ENCODE data around the gene CYP2A6.
"Not testable (repeated sequence)": the region's sequence is repeated elsewhere in the genome, so short reads cannot be mapped to it uniquely, and the experiment has no call there.

The CYP2A6 gene, protein sequence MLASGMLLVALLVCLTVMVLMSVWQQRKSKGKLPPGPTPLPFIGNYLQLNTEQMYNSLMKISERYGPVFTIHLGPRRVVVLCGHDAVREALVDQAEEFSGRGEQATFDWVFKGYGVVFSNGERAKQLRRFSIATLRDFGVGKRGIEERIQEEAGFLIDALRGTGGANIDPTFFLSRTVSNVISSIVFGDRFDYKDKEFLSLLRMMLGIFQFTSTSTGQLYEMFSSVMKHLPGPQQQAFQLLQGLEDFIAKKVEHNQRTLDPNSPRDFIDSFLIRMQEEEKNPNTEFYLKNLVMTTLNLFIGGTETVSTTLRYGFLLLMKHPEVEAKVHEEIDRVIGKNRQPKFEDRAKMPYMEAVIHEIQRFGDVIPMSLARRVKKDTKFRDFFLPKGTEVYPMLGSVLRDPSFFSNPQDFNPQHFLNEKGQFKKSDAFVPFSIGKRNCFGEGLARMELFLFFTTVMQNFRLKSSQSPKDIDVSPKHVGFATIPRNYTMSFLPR

GRCh38 chr19:40850277-40850676 is at the start of gene CYP2A6:
CYP2A6 (minus strand) TSS chr19:40850447; CDS start chr19:40850426, 21 bp downstream.
- DNase-seq: not testable (repeated sequence)

DNA sequence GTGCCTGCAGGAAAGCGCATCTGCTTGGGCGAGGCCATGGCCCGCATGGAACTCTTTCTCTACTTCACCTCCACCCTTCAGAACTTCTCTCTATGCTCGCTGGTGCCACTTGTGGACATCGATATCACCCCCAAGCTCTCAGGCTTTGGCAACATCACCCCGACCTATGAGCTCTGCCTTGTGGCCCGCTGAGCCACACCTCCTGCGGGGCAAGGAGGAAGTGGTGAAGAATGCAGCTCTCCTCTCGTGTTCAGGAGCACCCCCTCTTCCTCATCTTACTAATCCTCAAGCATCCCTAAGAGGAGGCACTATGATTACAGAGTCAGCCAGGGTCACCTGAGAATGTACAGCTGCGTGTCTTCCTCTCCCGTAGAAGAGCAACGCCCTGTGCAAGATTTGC is 49.7 kb upstream of the CYP2A6 start:
- peak in 2 of 6 experiments; percentile 11 to 14 for DNase-seq

GRCh38 chr19:40896843-40897789 is 46.9 kb upstream of the CYP2A6 start:
- DNase-seq: not testable (repeated sequence)

- DNase-seq: no peak
Observed at GRCh38 chr19:40896418-40896796, 46.2 kb upstream of the CYP2A6 start.

- DNase-seq: no peak
Observed at GRCh38 chr19:40893112-40893511, 42.9 kb upstream of the CYP2A6 start.

GRCh38 chr19:40889366-40889765 is 39.1 kb upstream of the CYP2A6 start:
- no peak for DNase-seq

DNA sequence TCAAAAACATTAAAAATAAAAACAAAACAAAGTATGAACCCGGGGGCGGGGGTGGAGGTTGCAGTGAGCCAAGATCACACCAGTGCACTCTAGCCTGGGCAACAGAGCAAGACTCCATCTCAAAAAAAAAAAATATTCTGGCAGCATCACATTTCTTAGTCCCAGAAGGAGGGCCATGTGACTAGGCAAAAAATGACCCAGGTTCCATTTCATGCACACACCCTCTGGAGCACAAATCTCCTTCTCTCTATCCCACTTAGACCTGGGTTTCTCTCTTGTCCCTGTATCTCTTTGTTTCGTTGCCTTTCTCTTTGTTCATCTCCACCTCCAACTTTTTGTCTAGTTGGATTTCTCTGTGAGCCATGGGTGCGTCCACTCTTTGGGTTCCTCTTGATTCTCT is 37.9 kb upstream of the CYP2A6 start:
- no peak for DNase-seq

GRCh38 chr19:40884187-40884931 is 34.1 kb upstream of the CYP2A6 start:
- not testable (repeated sequence) for DNase-seq

DNA sequence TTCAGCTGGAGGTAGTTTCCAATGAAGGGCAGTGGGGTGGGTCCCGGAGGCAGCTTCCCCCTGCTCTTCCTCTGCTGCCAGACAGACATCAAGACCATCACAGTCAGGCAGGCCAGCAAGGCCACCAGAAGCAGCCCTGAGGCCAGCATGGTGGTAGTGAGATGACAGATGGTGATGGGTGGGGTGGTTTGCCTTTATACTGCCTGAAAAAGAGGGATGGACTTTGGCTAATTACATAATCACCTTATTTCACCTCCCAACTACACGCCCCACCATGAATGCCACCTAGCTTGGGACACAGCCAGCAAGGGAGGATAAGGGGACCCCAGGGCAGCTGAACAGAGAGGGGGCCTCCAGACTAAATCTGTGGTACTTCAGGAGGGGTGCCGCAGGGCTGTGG is 31.8 kb upstream of the CYP2A6 start, which contains the start of gene CYP2A7:
TSS of gene CYP2A7 (minus strand) at position 170 of the 400 bp plus-strand sequence. CDS start at position 149, 21 bp downstream.
- DNase-seq: not testable (repeated sequence)

GRCh38 chr19:40879349-40879748 is 29.1 kb upstream of the CYP2A6 start:
- not testable (repeated sequence) for DNase-seq

DNA sequence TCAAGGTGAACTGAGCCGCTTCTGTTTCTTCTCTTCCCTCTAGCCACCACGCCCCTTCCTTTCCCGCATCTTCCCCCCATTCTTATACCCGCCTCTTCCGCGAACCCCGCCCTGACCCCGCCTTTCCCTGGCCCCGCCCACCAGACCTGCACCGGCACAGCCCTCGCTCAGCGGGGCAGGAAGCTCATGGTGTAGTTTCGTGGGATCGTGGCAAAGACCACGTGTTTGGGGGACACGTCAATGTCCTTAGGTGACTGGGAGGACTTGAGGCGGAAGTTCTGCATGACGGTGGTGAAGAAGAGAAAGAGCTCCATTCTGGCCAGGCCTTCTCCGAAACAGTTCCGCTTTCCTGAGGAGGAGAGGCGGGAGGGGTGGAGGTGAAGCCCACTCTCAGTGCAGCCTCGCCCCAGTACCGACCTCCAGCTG is 25.3 kb upstream of the CYP2A6 start:
- DNase-seq: peak; percentile 73 to 93 (median 90)

- not testable (repeated sequence) for DNase-seq
Observed at GRCh38 chr19:40874874-40875273, 24.6 kb upstream of the CYP2A6 start.

- DNase-seq: not testable (repeated sequence)
Observed at GRCh38 chr19:40873873-40874272, 23.6 kb upstream of the CYP2A6 start.

DNA sequence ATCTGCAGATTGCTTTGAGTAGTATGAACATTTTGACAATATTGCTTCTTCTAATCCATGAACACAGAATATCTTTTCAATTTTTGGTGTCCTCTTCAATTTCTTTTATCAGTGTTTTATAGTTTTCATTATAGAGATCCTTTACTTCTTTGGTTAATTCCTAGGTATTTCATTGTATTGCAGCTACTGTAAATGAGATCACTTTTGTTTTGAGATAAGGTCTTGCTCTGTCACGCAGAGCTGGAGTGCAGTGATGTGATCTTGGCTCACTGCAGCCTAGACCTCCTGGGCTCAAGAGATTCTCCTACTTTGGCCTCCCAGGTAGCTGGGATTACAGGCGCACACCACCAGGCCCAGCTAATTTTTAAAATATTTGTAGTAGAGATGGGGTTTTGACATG is 22.0 kb upstream of the CYP2A6 start:
- no peak for DNase-seq

- DNase-seq: no peak
Observed at GRCh38 chr19:40867701-40868100, 17.5 kb upstream of the CYP2A6 start.

- not testable (repeated sequence) for DNase-seq
Observed at GRCh38 chr19:40864739-40865496, 14.7 kb upstream of the CYP2A6 start.

- DNase-seq: no peak
Observed at GRCh38 chr19:40862785-40863184, 12.5 kb upstream of the CYP2A6 start.

DNA sequence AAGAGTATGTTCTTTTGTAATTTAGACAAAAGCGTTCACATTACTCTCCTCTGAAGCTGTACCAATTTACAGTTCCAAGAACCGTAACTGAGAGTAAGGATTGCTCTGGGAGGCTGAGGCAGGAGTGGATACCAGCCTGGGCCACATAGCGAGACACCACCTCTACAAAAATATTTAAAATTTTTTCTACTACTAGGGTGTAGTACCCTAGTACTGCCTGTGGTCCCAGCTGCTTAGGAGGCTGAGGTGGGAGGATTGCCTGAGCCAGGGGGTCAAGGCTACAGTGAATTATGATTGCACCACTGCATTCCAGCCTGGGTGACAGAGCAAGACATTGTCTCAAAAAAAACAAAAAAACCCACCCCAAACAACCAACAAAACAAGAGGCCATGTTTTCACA is 12.1 kb upstream of the CYP2A6 start:
- DNase-seq: no peak

DNA sequence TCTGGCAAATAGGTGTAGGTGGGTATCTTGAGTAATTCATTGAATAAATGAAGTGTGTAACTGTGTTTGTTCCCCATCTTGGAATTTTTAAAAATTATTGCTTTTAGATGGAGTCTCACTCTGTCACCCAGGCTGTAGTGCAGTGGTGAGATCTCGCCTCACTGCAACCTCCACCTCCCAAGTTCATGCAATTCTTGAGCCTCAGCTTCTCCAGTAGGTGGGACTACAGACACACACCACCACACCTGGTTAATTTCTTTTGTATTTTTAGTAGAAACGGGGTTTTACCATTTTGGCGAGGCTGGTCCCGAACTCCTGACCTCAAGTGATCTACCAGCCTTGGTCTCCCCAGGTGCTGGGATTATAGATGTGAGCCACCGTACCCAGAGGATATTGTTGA is 7.9 kb upstream of the CYP2A6 start:
- DNase-seq: no peak

DNA sequence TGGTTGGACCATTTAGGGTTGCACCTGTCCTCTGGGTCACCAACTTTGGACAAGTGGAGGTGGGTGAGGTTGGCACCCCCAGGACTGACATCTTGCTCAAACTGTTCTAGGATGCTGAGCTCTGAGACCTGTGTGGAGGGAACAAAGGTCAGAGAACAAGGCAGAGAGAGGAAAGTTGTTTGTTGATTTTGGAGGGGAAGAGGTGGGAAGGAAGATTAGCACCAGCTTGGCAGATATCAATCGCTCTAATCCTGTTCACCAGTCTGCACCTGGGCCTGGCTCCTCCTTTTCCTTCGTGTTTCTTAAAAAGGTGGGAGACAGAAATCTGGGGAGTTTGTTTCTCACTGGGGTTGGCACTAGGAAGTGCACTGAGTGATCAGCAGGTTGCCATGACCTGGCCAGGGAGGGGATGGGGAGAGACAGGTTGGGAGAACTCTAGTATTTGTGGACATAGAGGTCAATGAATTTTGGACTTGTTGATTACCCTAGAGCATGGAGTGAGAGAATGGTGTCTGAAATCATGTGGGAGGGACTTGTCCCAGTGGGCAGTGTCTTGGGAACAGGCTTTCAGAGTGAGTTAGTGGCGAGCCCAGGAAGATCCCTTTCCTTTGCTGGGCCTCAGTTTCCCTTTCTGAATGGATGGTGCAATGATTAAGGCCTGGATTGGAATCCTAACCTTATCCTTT is 2.4 kb upstream of the CYP2A6 start:
- not testable (repeated sequence) for DNase-seq

GRCh38 chr19:40846722-40847121 is 3.5 kb downstream of the CYP2A6 start:
- DNase-seq: not testable (repeated sequence)

All from stimulated activated naive CD4-positive, alpha-beta T cell (primary cell).